ENCODE measurements around the gene SNX15.

Gene SNX15

DNA sequence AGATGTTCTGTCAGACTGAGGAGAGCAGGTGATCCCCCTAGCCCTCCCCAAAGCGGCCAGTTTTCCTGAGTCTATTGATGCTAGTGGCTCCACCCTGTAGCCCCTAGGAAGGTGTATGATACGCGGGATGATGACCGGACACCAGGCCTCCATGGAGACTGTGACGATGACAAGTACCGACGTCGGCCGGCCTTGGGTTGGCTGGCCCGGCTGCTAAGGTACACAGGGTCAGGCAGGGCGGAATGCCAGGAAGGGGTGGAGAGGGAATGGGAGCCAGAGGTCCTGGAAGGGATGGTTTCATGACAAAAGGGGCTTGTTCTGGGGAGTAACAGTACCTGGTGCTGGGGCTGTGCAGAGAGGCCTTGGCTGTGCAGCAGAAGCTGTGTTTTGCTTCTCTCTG lies 60.0 kb downstream of the SNX15 start:
- peaks cover 6% of the 10 kb centered on the region; the same call in 1 of the 2 replicates for H3F3A ChIP-seq (ENCODE audit: control insufficient read depth, insufficient read depth)
- H3K27ac ChIP-seq (ENCODE audit: low read depth, low read length) = no peak overlapping the region
- H3K36me3 ChIP-seq (ENCODE audit: control insufficient read depth, low read length) = peaks cover 42% of the 10 kb centered on the region
- H3K9me3 ChIP-seq (ENCODE audit: control insufficient read depth, insufficient read depth, low read length) = no peaks in the 10 kb centered on the region
- H3K9me2 ChIP-seq (replicated peaks; ENCODE audit: control insufficient read depth, low read length) = no peaks in the 10 kb centered on the region
- no peak overlapping the region for H3K4me3 ChIP-seq (ENCODE audit: low read length)
- H3K4me2 ChIP-seq (ENCODE audit: low read length) = no peak overlapping the region
- H3K4me1 ChIP-seq (ENCODE audit: control insufficient read depth, low read length) = peaks cover 17% of the 10 kb centered on the region
- TF ChIP-seq EZH2phosphoT487 (IDR thresholded peaks at IDR 0.05; ENCODE audit: borderline replicate concordance, low read length) = no peak
- TF ChIP-seq, protein P1, sequence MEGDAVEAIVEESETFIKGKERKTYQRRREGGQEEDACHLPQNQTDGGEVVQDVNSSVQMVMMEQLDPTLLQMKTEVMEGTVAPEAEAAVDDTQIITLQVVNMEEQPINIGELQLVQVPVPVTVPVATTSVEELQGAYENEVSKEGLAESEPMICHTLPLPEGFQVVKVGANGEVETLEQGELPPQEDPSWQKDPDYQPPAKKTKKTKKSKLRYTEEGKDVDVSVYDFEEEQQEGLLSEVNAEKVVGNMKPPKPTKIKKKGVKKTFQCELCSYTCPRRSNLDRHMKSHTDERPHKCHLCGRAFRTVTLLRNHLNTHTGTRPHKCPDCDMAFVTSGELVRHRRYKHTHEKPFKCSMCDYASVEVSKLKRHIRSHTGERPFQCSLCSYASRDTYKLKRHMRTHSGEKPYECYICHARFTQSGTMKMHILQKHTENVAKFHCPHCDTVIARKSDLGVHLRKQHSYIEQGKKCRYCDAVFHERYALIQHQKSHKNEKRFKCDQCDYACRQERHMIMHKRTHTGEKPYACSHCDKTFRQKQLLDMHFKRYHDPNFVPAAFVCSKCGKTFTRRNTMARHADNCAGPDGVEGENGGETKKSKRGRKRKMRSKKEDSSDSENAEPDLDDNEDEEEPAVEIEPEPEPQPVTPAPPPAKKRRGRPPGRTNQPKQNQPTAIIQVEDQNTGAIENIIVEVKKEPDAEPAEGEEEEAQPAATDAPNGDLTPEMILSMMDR (IDR thresholded peaks at IDR 0.05; ENCODE audit: low read depth, low read length, poor library complexity, severe bottlenecking) = no peak
- no peaks in the 10 kb centered on the region for H3K27me3 ChIP-seq (ENCODE audit: control insufficient read depth, low read length)
- H3K79me2 ChIP-seq (ENCODE audit: control insufficient read depth, low read length) = peaks cover 31% of the 10 kb centered on the region
- no peaks in the 10 kb centered on the region for H4K20me1 ChIP-seq (ENCODE audit: control insufficient read depth, insufficient read depth, low read depth, low read length)

DNA sequence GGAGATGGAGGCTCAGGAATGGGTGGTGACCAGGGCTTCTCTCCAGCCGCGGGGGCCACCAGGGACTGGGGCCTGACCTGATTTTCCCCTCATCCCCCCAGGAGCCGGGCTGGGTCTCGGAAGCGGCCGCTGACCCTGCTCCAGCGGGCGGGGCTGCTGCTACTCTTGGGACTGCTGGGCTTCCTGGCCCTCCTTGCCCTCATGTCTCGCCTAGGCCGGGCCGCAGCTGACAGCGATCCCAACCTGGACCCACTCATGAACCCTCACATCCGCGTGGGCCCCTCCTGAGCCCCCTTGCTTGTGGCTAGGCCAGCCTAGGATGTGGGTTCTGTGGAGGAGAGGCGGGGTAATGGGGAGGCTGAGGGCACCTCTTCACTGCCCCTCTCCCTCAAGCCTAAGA lies 60.6 kb downstream of the SNX15 start:
- H4K20me1 ChIP-seq (ENCODE audit: control insufficient read depth, insufficient read depth, low read depth, low read length) = no peaks in the 10 kb centered on the region
- no peak overlapping the region for H3K4me2 ChIP-seq (ENCODE audit: low read length)
- H3K36me3 ChIP-seq (ENCODE audit: control insufficient read depth, low read length) = peaks cover 36% of the 10 kb centered on the region
- H3K9me2 ChIP-seq (replicated peaks; ENCODE audit: control insufficient read depth, low read length) = no peaks in the 10 kb centered on the region
- peaks cover 17% of the 10 kb centered on the region for H3K4me1 ChIP-seq (ENCODE audit: control insufficient read depth, low read length)
- peaks cover 25% of the 10 kb centered on the region for H3K79me2 ChIP-seq (ENCODE audit: control insufficient read depth, low read length)
- no peak for TF ChIP-seq EZH2phosphoT487 (IDR thresholded peaks at IDR 0.05; ENCODE audit: borderline replicate concordance, low read length)
- TF ChIP-seq, protein P1 (IDR thresholded peaks at IDR 0.05; ENCODE audit: low read depth, low read length, poor library complexity, severe bottlenecking) = no peak
- H3K27me3 ChIP-seq (ENCODE audit: control insufficient read depth, low read length) = no peaks in the 10 kb centered on the region
- peaks cover 8% of the 10 kb centered on the region; the same call in 1 of the 2 replicates for H3F3A ChIP-seq (ENCODE audit: control insufficient read depth, insufficient read depth)
- H3K4me3 ChIP-seq (ENCODE audit: low read length) = no peak overlapping the region
- H3K9me3 ChIP-seq (ENCODE audit: control insufficient read depth, insufficient read depth, low read length) = no peaks in the 10 kb centered on the region
- no peak overlapping the region for H3K27ac ChIP-seq (ENCODE audit: low read depth, low read length)

DNA sequence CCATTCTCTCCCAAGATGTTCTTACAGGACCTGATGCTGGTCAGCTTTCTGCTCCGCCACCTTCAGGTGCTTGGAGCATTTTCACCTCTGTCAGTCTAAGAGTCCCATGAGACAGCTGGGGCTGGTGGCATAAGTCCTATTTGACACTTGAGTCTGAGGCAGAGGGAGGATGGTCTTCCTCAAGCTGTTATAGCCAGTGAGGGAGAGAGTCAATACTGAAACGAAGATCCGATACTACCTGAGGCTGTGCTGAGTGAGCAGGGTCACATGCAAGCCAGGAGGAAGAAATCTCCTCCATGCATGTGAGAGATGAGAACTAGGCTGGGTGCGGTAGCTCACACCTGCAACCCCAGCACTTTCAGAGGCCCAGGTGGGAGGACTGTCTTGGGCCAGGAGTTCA lies 62.4 kb downstream of the SNX15 start:
- no peak overlapping the region for H3K4me3 ChIP-seq (ENCODE audit: low read length)
- no peak overlapping the region for H3K4me2 ChIP-seq (ENCODE audit: low read length)
- H3K27ac ChIP-seq (ENCODE audit: low read depth, low read length) = no peak overlapping the region
- no peaks in the 10 kb centered on the region for H3K9me2 ChIP-seq (replicated peaks; ENCODE audit: control insufficient read depth, low read length)
- peaks cover 10% of the 10 kb centered on the region for H3K79me2 ChIP-seq (ENCODE audit: control insufficient read depth, low read length)
- peaks cover 13% of the 10 kb centered on the region for H3K4me1 ChIP-seq (ENCODE audit: control insufficient read depth, low read length)
- H3K9me3 ChIP-seq (ENCODE audit: control insufficient read depth, insufficient read depth, low read length) = no peaks in the 10 kb centered on the region
- peaks cover 26% of the 10 kb centered on the region for H3K36me3 ChIP-seq (ENCODE audit: control insufficient read depth, low read length)
- no peak for TF ChIP-seq EZH2phosphoT487 (IDR thresholded peaks at IDR 0.05; ENCODE audit: borderline replicate concordance, low read length)
- H3F3A ChIP-seq (ENCODE audit: control insufficient read depth, insufficient read depth) = peaks cover 12% of the 10 kb centered on the region; the same call in 1 of the 2 replicates
- H3K27me3 ChIP-seq (ENCODE audit: control insufficient read depth, low read length) = no peaks in the 10 kb centered on the region
- no peaks in the 10 kb centered on the region for H4K20me1 ChIP-seq (ENCODE audit: control insufficient read depth, insufficient read depth, low read depth, low read length)
